Measurements from ENCODE around the gene HGD. TPM values are rescaled to one million over a fixed set of nuclear protein-coding genes. Genes with fewer than 3 reads are reported as not detected.

HGD gene
- total RNA-seq, 1 experiment from 2014 or later, result 1.5 TPM

DNA sequence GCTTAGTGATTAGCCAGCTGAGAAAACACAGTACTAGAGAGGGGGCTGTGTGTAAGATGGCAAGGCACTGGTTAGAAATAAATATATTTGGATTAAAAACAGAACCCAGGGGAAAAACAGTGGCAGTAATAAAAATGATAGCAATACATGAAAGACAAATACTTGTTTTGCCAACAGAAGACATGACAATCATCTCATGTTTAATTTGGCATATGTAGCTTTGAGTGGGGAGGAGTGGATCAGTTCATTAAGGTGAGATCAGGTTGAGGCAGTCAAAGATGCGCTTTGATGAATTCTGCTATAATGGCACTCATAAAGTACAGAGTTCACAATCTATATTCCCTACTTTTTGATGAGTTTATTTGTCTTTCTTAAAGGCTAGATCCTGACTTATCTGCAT is 3.4 kb upstream of the HGD start (continued):
- TF ChIP-seq, protein P1, sequence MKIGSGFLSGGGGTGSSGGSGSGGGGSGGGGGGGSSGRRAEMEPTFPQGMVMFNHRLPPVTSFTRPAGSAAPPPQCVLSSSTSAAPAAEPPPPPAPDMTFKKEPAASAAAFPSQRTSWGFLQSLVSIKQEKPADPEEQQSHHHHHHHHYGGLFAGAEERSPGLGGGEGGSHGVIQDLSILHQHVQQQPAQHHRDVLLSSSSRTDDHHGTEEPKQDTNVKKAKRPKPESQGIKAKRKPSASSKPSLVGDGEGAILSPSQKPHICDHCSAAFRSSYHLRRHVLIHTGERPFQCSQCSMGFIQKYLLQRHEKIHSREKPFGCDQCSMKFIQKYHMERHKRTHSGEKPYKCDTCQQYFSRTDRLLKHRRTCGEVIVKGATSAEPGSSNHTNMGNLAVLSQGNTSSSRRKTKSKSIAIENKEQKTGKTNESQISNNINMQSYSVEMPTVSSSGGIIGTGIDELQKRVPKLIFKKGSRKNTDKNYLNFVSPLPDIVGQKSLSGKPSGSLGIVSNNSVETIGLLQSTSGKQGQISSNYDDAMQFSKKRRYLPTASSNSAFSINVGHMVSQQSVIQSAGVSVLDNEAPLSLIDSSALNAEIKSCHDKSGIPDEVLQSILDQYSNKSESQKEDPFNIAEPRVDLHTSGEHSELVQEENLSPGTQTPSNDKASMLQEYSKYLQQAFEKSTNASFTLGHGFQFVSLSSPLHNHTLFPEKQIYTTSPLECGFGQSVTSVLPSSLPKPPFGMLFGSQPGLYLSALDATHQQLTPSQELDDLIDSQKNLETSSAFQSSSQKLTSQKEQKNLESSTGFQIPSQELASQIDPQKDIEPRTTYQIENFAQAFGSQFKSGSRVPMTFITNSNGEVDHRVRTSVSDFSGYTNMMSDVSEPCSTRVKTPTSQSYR (CRISPR knock-in tag; IDR thresholded peaks at IDR 0.05), result no peak
- TF ChIP-seq, protein P2, sequence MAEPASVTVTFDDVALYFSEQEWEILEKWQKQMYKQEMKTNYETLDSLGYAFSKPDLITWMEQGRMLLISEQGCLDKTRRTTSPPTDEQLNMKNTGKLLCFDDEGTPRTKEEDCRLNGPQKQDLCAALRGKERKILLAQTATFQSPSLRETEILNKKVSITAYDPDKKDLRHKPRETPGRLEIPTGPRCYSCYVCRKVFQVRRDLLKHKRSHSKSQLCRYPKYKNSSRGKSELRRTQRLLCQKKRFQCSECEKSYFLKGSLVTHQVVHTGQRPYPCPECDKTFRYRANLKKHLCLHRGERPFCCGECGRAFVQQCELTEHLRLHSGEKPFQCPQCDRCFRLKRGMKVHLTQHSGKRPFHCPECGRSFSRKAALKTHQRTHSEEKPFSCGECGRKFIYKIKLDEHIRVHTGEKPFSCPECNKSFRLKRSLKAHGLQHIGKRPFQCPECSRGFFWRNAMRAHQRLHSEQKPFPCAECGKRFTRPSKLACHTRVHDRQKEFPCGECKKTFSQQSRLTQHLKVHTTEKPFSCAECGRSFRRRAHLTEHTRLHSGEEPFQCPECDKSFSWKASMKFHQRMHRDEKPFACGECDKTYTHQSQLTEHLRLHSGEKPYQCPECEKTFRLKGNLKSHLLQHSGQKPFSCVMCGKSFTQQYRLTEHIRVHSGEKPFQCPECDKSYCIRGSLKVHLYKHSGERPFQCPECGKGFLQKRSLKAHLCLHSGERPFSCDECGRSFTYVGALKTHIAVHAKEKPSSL (CRISPR knock-in tag; conservative IDR thresholded peaks at IDR 0.05), result no peak
- TF ChIP-seq ETV6 (CRISPR knock-in tag; IDR thresholded peaks at IDR 0.05) (no peak), JAZF1 (CRISPR knock-in tag; IDR thresholded peaks at IDR 0.05) (no peak), ZNF219 (CRISPR knock-in tag; IDR thresholded peaks at IDR 0.05; ENCODE audit: borderline replicate concordance) (no peak)
- TF ChIP-seq, protein P3, sequence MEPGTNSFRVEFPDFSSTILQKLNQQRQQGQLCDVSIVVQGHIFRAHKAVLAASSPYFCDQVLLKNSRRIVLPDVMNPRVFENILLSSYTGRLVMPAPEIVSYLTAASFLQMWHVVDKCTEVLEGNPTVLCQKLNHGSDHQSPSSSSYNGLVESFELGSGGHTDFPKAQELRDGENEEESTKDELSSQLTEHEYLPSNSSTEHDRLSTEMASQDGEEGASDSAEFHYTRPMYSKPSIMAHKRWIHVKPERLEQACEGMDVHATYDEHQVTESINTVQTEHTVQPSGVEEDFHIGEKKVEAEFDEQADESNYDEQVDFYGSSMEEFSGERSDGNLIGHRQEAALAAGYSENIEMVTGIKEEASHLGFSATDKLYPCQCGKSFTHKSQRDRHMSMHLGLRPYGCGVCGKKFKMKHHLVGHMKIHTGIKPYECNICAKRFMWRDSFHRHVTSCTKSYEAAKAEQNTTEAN (CRISPR knock-in tag; IDR thresholded peaks at IDR 0.05), result no peak
- TF ChIP-seq, protein P4, sequence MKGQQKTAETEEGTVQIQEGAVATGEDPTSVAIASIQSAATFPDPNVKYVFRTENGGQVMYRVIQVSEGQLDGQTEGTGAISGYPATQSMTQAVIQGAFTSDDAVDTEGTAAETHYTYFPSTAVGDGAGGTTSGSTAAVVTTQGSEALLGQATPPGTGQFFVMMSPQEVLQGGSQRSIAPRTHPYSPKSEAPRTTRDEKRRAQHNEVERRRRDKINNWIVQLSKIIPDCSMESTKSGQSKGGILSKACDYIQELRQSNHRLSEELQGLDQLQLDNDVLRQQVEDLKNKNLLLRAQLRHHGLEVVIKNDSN (CRISPR knock-in tag; IDR thresholded peaks at IDR 0.05), result no peak
- TF ChIP-seq, protein P5, sequence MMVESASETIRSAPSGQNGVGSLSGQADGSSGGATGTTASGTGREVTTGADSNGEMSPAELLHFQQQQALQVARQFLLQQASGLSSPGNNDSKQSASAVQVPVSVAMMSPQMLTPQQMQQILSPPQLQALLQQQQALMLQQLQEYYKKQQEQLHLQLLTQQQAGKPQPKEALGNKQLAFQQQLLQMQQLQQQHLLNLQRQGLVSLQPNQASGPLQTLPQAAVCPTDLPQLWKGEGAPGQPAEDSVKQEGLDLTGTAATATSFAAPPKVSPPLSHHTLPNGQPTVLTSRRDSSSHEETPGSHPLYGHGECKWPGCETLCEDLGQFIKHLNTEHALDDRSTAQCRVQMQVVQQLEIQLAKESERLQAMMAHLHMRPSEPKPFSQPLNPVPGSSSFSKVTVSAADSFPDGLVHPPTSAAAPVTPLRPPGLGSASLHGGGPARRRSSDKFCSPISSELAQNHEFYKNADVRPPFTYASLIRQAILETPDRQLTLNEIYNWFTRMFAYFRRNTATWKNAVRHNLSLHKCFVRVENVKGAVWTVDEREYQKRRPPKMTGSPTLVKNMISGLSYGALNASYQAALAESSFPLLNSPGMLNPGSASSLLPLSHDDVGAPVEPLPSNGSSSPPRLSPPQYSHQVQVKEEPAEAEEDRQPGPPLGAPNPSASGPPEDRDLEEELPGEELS (CRISPR knock-in tag; IDR thresholded peaks at IDR 0.05), result no peak
- TF ChIP-seq, protein P6, sequence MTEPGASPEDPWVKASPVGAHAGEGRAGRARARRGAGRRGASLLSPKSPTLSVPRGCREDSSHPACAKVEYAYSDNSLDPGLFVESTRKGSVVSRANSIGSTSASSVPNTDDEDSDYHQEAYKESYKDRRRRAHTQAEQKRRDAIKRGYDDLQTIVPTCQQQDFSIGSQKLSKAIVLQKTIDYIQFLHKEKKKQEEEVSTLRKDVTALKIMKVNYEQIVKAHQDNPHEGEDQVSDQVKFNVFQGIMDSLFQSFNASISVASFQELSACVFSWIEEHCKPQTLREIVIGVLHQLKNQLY (CRISPR knock-in tag; IDR thresholded peaks at IDR 0.05), result no peak
- TF ChIP-seq, protein P7, sequence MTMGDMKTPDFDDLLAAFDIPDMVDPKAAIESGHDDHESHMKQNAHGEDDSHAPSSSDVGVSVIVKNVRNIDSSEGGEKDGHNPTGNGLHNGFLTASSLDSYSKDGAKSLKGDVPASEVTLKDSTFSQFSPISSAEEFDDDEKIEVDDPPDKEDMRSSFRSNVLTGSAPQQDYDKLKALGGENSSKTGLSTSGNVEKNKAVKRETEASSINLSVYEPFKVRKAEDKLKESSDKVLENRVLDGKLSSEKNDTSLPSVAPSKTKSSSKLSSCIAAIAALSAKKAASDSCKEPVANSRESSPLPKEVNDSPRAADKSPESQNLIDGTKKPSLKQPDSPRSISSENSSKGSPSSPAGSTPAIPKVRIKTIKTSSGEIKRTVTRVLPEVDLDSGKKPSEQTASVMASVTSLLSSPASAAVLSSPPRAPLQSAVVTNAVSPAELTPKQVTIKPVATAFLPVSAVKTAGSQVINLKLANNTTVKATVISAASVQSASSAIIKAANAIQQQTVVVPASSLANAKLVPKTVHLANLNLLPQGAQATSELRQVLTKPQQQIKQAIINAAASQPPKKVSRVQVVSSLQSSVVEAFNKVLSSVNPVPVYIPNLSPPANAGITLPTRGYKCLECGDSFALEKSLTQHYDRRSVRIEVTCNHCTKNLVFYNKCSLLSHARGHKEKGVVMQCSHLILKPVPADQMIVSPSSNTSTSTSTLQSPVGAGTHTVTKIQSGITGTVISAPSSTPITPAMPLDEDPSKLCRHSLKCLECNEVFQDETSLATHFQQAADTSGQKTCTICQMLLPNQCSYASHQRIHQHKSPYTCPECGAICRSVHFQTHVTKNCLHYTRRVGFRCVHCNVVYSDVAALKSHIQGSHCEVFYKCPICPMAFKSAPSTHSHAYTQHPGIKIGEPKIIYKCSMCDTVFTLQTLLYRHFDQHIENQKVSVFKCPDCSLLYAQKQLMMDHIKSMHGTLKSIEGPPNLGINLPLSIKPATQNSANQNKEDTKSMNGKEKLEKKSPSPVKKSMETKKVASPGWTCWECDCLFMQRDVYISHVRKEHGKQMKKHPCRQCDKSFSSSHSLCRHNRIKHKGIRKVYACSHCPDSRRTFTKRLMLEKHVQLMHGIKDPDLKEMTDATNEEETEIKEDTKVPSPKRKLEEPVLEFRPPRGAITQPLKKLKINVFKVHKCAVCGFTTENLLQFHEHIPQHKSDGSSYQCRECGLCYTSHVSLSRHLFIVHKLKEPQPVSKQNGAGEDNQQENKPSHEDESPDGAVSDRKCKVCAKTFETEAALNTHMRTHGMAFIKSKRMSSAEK (CRISPR knock-in tag; IDR thresholded peaks at IDR 0.05; ENCODE audit: borderline replicate concordance), result no peak

DNA sequence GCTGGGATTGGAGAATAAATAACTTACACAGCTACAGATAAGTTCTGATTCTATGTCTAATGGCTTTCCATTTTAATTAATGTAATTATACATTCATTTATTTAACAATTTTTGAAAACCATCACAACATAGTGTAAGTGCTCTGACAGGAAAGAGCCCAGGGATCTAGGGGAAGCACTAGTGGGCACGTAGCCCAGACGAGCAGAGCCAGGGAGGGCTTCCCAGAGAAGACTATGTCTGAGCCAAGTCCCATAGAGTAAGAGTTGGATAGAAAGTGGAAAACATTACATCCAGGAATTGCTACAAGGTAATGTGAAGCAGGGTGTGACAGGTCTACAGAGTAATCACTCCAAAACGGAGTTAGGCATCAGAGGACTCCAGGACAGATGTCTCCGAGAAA is 2.9 kb upstream of the HGD start:
- ATAC-seq (no peak), DNase-seq (ENCODE audit: low spot score) (no peak)
- Mint-ChIP-seq H3K27ac (no peak overlapping the region), H3K36me3 (peaks cover 4% of the 10 kb centered on the region; the same call in 1 of the 2 replicates), H3K9me3 (peaks cover under 1% of the 10 kb centered on the region), H3K4me3 (no peak overlapping the region), H3K27me3 (ENCODE audit: low read depth) (no peaks in the 10 kb centered on the region), H3K4me1 (peaks cover 47% of the 10 kb centered on the region)
- CTCF ChIA-PET, result no interaction called here
- POLR2A ChIA-PET, result no interaction called here
- TF ChIP-seq, protein P8, sequence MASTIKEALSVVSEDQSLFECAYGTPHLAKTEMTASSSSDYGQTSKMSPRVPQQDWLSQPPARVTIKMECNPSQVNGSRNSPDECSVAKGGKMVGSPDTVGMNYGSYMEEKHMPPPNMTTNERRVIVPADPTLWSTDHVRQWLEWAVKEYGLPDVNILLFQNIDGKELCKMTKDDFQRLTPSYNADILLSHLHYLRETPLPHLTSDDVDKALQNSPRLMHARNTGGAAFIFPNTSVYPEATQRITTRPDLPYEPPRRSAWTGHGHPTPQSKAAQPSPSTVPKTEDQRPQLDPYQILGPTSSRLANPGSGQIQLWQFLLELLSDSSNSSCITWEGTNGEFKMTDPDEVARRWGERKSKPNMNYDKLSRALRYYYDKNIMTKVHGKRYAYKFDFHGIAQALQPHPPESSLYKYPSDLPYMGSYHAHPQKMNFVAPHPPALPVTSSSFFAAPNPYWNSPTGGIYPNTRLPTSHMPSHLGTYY (CRISPR knock-in tag; IDR thresholded peaks at IDR 0.05), result no peak
- TF ChIP-seq TEAD1 (CRISPR knock-in tag; IDR thresholded peaks at IDR 0.05) (no peak), ZNF121 (CRISPR knock-in tag; IDR thresholded peaks at IDR 0.05) (no peak), PRRX2 (CRISPR knock-in tag; IDR thresholded peaks at IDR 0.05) (no peak), CREB1 (CRISPR knock-in tag; IDR thresholded peaks at IDR 0.05) (no peak), GTF2I (CRISPR knock-in tag; conservative IDR thresholded peaks at IDR 0.05) (no peak), MXD4 (CRISPR knock-in tag; IDR thresholded peaks at IDR 0.05; ENCODE audit: borderline replicate concordance) (no peak), ZNF396 (CRISPR knock-in tag; IDR thresholded peaks at IDR 0.05; ENCODE audit: borderline replicate concordance) (no peak), EMX1 (CRISPR knock-in tag; IDR thresholded peaks at IDR 0.05) (no peak), JUN (CRISPR knock-in tag; IDR thresholded peaks at IDR 0.05) (no peak), RELA (CRISPR knock-in tag; IDR thresholded peaks at IDR 0.05; ENCODE audit: borderline replicate concordance) (no peak)
- TF ChIP-seq, protein P9, sequence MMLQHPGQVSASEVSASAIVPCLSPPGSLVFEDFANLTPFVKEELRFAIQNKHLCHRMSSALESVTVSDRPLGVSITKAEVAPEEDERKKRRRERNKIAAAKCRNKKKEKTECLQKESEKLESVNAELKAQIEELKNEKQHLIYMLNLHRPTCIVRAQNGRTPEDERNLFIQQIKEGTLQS (CRISPR knock-in tag; conservative IDR thresholded peaks at IDR 0.05), result no peak

All from WTC11 (cell line).